GM18870 (cell line): ENCODE results near the gene LRCH4.
A peak's percentile ranks its signal among the peaks of the same experiment; 100 is the strongest.

Experiments
- ATAC-seq: cut with Tn5 transposase; IDR thresholded peaks from one replicate; pipeline ENCODE4 v1.9.1; 2021; ENCODE audit warnings: moderate library complexity; ENCODE audit not compliant: unreplicated experiment

Gene LRCH4, protein sequence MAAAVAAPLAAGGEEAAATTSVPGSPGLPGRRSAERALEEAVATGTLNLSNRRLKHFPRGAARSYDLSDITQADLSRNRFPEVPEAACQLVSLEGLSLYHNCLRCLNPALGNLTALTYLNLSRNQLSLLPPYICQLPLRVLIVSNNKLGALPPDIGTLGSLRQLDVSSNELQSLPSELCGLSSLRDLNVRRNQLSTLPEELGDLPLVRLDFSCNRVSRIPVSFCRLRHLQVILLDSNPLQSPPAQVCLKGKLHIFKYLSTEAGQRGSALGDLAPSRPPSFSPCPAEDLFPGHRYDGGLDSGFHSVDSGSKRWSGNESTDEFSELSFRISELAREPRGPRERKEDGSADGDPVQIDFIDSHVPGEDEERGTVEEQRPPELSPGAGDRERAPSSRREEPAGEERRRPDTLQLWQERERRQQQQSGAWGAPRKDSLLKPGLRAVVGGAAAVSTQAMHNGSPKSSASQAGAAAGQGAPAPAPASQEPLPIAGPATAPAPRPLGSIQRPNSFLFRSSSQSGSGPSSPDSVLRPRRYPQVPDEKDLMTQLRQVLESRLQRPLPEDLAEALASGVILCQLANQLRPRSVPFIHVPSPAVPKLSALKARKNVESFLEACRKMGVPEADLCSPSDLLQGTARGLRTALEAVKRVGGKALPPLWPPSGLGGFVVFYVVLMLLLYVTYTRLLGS

DNA sequence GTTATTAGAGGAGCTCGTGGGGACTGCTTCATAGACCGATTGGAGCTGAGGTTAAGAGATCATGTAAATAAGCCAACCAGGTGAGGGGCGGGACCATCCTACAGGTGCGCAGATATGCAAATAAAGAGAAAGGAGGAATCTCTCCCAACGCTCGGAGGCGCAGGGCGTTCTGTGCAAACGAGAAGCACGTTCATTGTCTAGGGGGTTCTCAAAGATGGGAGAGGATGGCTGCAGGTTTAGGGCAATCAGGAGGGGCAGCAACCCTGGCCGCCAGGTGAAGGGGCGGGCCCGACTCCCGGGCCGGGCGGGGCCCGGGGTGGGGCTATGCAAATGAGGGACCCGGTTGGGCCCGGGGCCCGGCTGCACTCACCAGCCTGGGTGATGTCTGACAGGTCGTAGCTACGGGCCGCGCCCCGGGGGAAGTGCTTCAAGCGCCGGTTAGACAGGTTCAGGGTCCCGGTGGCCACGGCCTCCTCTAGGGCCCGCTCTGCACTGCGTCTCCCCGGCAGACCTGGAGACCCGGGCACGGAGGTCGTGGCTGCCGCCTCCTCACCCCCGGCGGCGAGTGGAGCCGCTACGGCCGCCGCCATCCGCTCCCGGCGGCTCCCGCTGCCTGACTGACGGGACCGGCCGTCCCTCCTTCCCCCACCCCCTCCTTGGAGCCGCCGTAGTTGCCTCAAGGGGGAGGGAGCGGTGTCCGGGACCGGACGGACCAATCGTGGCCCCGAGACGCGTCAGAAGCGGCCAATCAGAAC is at the start of gene LRCH4:
Gene LRCH4 (minus strand): TSS at position 619 of the 755 bp plus-strand sequence. CDS start 29 bp downstream, at position 590.
- peak; percentile 22 for ATAC-seq

DNA sequence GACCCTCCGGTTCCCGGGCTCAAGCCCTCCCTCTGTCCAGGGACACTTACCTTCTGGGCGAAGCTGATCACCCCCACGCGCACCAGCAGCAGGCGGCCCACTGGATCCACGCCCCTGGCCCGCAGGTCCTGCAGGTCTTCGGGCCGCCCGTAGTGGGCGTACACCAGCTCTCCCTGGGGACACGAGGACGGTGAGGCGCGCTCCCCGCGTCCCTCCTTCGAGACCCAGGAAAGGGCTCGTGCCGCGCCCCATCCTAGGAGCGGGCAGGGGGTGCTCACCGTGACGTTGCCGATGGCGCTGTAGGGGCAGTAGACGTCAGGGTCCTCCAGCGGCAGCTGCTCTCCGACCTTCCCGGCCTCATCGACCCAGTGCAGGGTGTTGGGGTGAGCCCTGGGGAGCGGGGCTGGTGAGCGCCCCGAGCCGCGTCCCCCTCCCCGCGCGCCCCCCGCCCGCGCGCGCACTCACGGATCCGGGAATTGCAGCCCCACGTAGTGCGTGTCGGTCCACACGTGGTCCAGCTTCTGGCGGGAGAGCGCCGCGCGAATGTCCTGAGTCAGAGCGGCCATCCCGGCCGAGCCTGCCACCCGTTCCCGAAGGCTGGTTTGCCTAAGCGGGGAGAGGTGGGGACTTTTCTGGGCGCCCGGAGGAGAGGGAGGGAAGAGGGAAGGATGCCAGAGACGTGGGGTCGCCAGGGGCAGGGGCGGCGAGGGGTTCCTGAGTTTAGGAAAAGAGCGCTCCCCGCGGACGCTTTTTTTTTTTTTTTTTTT is 47.2 kb upstream of the LRCH4 start:
- no peak for ATAC-seq

DNA sequence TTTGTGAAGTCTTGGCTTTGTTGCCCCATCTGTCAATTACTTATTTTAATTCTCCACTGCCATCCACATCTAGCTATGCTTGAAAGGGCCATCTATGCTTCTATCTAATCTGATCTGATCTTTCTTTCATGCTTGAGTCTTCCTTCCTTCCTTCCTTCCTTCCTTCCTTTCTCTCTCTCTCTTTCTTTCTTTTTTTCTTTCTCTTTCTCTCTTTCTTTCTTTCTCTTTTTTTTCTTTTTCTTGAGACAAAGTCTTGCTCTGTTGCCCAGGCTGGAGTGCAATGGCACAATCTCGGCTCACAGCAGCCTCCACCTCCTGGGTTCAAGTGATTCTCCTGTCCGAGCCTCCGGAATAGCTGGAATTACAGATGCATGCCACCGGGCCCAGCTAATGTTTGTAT is 44.1 kb upstream of the LRCH4 start:
- no peak for ATAC-seq

DNA sequence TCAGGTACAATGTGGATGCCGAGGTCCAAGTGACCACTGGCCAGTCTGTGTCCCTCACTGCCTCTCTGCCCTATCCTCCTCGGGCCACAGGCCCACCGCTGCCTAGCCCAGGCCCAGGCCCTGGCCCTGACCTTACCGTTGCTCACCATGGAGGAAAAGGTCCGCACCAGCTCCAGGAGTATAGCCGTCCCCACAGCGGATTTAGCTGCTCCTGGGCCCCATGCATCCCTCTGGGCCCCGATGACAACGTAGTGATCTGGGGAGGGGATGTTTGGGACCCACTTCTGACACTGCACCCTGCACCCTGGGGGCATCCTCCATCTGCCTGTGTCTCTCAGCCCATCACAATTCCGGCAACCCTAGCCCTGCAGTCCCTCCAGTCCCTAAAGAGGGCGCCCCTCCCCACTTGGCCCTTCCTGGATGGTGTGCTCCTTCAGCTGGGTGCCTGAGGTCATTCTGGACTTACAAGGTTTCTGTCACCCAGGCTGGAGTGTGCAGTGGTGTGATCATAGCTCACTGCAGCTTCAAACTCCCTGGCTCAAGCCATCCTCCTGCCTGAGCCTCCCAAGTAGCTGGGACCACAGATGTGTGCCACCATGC is 43.3 kb upstream of the LRCH4 start:
- no peak for ATAC-seq

DNA sequence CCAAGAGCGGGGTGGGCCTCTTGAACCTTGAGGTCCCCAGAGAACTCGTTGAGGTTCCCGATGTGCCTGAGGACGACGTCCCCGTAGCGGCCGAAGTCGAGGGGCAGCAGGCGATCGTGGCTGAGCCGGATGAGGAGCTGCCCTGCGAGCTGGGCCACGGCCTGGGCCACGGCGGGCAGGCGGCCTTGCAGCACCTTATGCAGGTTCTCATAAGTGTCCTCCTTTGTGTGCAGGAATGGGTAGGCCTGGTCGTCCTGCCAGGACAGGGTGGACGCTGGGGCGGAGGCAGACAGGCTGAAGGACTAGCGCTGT is 41.3 kb upstream of the LRCH4 start:
- ATAC-seq: no peak

DNA sequence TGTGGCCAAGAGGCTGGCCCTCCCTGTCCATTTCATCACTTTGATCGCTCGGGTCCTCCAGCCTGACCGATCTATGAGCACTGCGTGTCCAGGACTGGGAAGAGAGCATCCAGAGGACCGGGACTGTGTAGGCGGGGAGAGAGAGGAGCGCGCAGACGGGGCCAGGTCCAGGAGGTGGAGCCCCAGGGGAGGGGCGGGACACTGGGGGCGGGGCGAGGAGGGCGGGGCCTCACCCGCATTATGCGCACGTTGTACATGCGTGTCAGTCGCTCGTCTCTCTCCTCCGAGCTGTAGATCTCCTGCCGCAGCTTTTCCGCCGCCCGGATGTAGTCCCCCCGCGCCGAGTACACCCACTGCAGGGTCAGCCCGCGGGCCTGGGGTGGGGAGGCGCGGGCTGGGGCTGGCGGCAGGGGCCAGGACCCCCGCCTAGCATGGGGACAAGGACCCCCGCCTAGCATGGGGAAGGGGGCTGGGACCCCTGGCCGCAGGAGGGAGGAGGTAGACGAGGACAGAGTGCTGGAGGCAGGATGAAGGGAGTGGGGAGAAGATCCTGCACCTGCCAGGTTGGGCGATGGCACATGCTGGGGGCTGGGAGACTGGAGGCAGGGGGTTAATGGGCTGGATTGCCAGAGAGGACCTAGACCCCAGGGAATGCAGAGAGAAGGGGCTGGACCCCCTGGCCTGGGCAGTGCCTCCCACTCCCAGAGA is 40.8 kb upstream of the LRCH4 start:
- ATAC-seq: no peak

DNA sequence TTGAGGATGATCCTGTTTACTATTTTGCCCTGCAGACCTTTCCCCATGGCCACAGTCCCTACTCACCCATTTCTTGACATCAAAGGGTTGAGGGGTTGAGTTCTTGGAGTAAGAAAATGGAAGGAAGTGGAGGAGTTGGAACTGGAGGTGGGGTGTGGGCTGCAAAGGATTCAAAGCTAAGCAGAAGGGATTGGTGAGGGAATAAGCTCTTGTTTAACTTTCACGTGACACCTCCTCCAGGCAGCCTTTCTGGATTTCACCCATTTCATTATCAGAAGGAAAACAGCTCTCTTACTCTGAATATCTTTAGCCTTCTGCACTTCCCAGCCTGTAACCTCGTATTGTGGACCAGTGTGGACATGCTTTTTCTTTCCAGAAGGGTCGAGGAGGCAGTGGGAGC is 40.1 kb upstream of the LRCH4 start:
- no peak for ATAC-seq

DNA sequence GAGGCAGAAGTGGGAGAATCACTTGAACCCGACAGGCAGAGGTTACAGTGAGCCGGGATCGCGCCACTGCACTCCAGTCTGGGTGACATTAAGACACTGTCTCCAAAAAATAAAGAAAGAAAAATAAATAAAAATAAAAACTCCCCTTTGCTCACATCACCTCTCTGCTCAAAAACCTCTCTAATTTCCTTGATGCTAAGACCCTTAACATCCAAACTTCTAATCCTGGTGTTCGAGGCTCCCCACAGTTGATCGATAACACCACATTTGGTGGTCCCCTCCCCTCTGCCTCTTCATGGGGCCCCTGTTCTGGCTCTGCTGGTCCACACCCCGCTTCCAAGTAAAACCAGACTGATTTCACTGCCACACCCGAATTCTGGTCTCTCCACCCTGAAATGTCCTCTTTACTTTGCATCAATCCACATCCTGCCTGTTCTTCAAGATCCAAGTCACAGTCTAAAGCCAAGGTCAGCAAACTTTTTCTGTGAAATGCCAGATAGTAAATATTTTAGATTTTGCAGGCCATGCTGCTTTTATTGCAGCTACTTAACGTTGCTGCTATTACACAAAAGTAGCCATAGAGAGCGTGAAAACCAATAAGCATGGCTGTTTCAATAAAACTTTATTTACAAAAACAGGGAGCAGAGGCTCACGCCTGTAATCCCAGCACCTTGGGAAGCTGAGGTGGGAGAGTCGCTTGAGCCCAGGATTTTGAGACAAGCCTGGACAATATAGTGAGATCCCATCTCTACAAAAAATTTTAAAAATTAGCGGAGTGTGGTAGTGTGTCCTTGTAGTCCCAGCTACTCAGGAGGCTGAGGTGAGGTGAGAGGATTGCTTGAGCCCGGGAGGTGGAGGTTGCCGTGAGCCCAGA is 38.3 kb upstream of the LRCH4 start:
- ATAC-seq: no peak

DNA sequence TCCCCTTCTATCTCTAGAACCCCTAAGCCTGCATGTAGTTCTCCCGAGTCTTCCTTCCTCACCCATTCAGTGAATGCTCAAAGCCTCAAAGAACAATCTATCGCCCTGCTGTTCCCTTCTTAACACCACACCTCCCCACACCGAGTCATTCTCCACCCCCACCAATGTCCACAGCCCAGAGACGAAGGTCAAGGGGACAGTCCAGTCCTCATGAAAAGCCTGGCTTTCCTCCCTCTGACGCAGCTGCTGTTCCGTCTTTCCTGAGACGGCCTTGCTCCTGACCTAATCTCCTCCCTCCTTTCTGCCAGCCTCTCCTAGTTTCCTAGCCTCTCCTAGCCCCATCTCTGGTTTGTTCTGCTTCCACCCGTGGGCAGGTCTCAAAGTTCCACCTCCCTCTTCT is 35.6 kb upstream of the LRCH4 start:
- no peak for ATAC-seq

DNA sequence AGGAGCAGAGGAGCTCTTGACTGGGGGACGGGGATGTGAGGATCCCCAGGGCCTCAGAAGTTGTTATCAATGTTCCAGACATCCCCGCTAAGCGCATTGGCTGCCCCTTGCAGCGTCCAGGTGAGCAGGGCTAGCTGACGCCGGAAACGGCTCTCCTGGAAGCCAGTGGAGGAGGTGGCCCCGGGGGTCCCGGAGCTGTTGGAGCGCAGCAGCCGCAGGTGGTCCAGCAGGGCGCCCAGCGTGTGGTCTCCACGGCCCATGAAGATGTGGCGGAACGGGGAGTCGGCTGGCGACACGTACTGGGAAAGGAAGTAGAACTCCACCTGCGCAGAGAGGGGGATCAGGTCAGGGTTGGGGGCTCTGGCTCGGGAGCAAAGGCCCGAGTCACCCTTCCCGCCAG is 34.9 kb upstream of the LRCH4 start:
- no peak for ATAC-seq

DNA sequence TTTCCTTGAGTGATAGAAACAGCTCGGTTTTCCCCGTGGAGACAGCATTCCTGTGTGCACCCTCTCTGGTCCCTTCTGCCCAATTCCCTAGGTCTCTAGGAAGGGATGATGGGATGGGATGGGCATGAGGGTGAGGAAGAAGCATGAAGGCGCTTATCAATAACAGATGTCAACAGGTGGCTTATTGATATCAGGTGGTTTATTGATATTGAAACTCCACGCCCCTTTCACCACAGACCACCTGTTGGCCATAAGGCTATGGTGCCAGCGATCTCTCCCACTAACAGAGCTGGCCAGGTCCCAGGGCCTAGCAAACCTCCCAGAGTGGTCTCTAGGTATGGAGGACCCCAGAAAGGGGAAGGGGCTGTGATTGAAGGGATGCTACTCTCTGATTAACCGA is 34.3 kb upstream of the LRCH4 start:
- ATAC-seq: no peak

DNA sequence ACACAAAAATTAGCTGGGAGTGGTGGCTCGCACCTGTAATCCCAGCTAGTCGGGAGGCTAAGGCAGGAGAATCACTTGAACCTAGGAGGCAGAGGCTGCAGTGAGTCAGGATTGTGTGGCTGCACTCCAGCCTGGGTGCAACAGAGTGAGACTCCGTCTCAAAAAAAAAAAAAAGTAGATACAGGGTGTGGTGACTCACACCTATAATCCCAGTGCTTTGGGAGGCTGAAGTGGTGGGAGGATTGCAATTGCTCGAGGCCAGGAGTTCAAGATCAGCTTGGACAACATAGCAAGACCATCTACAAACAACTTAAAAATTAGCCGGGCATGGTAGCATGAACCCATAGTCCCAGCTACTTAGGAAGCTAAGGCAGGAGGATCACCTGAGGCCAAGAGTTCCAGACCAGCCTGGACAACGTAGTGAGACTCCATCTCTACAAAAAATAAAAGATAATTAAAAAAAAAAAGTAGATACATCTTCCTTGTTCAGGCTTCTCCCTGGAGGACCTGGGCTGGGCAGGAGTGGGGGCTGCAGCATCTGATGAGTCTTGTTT is 28.5 kb upstream of the LRCH4 start:
- ATAC-seq: no peak

DNA sequence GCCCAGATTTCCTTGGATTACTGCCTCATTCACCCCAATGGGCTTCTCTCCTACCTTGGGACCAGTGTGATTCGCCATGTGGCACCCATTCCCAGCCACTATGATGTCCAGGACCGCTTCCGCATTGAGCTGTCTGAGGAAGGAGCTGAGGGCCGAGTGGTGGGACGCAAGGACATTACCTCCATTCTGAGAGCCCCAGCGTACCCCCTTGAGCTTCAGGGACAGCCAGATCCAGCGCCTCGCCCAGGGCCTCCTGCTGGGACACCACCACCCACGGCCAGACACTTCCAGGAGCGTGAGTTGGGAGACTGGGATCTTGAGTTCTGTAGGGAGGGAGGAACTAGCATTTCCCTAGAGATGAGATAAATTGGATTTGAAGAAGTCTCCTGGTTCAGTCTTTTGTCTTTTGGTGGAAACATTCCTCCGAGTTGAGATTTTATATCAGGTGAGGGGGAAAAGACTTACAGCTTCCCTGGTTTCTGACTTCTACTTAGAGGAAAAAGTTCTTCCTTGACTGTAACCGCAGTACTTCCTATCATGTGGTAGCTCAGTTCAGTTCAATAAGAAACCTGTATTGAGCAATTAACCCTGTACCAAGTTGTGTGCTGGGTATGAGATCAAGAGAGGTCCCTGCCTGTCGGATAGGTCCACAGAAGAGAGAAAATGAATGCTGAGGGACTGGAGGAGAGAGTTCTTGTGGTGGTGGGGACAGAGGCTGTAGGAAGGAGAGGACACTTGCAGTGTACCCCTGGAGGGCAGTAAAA is 27.7 kb upstream of the LRCH4 start:
- no peak for ATAC-seq

DNA sequence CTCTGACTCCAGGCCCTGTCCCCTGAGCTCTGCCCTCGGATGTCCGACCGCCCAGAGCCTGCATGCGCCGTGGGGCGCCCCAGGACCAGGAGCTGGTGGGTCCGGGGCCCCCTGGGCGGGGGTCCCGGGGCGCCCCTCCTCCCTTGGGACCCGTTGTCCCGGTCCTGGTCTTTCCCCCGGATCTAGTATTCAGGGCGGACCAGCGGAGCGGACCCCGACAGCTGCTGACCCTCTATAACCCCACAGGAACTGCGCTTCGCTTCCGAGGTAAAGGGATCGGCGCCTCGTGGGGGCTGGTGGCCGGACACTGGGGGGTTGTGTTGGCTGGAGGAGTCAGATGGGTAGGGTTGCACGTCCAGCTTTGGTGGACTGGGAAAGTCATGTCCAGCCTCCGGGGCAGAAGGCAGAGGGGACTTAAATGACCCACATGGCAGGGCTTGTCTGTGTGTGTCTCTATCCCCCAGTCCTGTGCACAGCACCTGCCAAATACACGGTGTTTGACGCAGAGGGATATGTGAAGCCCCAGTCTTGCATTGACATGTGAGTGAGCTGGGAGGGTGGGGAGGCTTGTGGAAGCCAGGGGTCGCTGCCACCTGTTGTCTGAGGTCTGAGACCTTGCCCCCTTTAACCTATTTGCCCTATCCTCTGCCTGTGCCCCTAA is 26.9 kb upstream of the LRCH4 start:
- ATAC-seq: no peak

DNA sequence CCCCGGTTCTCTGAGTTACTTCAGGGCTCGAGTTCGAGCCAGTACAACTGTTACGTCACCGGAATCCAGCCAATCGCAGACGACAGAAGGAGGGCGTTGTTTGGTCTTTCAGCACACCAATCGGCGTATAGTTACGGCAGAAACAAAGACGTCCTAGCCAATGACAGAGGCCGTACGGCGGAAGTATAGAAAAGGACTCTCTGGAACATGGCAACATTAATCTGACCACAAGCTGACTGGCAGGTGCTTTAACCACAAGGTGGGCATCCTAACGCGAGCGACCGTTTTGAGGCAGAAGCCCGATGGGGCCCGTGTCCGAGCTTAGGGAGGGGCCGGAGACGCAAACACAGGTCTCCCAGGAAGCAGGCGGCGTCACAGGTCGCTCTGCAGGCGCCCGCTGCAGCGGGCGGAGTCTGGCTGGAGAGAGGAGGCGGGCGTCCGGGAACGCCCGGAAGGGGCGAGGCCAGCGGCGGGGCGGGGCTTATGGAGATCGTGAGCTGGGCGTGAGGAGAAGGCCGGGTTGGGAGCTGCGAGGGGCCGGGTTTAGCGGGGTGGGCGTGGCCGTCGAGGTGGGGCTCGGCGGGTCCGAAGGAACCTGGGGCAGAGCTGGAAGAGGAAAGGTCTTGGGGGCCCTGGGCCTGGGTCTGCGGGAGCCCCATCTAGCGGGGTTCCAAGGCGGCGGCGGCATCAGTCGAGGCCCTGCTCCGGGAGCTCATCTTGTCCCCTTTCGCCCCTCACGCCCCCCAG is 26.2 kb upstream of the LRCH4 start, which contains the start of gene MOSPD3:
Gene MOSPD3 (plus strand): TSS at position 558 of the 747 bp plus-strand sequence. CDS start 252 bp downstream, outside the sequence.
- peak; percentile 92 for ATAC-seq

DNA sequence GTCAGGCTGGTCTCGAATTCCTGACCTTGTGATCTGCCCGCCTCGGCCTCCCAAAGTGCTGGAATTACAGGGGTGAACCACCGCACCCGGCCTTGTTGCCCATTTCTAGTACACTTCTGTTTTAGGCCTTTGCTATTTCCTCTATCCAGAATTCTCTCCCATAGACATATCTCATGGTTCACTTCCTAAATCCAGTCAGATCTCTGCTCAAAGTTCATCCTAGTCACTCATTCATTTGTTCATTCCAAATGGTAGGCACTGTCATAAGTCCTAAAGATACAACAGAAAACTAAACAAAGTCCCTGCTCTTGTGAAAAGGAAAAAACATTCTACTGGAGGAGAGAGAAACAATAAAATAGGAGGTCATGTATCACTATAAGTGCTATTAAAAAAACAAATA is 24.0 kb upstream of the LRCH4 start:
- no peak for ATAC-seq

DNA sequence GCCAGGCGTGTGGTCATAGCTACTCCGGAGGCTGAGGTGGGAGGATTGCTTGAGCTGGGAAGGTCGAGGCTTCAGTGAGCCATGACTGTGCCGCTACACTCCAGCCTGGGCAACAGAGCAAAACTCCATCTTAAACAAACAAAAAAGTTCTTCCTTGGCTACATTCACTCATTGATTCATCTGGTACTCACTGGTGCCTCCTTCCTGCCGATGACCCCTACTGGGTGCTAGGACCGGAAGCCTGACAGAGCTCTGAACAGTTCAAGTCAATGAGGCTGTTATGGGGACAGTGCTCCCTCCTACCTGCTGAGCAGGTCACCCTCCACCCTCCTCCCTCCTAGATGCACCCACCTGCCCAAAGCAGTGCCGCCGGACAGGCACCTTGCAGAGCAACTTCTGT is 21.2 kb upstream of the LRCH4 start:
- ATAC-seq: no peak
